NCI-H187 (cell line): ENCODE results near the gene HECTD4.
"Not testable (repeated sequence)": the region's sequence is repeated elsewhere in the genome, so short reads cannot be mapped to it uniquely, and the experiment has no call there.

Experiments
- DNase-seq, 2 experiments: peaks; one replicate each; lab custom pipeline; 2025; lab: John Stamatoyannopoulos, UW

The HECTD4 gene

GRCh38 chr12:112353393-112353792 is 28.8 kb downstream of the HECTD4 start:
- DNase-seq: no peak

DNA sequence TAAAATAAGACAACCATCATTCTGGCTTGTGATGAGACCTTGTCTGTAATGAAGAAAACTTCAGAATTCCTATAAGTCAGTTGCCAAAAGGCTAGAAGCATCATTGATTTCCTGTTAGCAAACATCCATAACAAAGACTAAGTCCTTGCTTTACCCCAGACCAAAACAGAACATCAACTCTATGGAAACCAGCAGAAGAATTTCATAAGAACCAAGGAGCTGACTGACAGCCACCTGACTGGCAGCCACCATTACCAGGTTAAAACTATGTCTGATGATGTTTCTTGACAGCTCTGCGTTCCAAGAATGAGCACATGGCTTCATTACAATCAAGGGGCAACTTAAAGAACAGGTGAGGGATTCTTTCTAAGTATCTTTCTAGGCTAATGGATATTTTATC is 29.3 kb downstream of the HECTD4 start:
- DNase-seq: no peak

GRCh38 chr12:112350593-112351592 is 31.3 kb downstream of the HECTD4 start:
- no peak for DNase-seq

DNA sequence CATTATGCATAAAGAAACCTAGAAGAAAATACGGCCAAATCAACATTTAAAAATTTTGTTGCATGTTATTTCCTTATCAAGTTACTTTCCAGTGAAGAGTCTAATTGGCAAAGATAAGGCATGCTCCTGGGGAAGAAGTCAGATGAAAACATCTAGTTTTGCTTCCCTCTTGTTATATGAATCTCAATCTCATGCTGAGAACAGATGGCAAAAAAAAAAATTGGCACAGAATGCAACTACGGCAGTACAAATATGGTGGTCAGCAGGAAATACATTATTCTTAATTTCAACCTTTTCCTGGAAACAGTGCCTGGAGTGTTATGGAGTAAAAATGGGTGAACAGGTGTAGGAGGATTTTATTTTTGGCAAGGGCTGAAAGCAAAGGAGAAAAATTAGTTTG is 32.8 kb downstream of the HECTD4 start:
- DNase-seq: no peak

DNA sequence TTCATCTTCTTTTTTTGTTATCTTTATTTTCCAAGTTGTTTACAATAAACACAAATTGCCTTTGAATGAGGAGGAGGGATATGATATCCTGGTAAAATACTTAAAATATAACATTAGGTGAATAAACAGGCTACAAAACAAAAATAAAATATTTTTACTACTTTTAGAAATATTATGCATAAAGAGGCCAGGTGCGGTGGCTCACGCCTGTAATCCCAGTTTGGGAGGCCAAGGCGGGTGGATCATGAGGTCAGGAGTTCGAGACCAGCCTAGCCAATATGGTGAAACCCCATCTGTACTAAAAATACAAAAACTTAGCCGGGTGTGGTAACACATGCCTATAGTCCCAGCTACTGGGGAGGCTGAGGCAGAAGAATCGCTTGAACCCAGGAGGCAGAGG is 33.3 kb downstream of the HECTD4 start:
- DNase-seq: not testable (repeated sequence)

- no peak for DNase-seq
These were observed 34.6 kb downstream of the HECTD4 start for GRCh38 chr12:112347581-112347982.

- DNase-seq: no peak
These were observed 36.0 kb downstream of the HECTD4 start for GRCh38 chr12:112346194-112346593.

DNA sequence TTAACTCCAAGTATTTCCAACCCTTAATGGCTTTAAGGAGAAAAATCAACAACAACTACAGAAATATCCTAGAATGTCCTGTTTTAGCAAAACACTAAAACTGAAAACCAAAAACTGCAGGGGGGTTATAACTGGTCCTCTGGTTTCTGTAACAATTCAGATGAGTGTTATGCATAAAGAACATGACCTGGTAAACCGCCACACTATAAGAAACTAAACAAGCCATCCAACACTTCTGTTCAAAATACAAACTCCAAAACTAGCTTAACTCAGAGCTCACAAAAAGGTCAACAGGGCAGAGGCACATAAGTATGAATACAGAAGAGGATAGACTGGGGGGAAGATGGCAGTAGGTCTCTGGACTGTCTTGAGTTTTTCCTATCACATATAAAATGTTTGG is 38.0 kb downstream of the HECTD4 start:
- DNase-seq: no peak

- no peak for DNase-seq
These were observed 39.6 kb downstream of the HECTD4 start for GRCh38 chr12:112342587-112342986.

DNA sequence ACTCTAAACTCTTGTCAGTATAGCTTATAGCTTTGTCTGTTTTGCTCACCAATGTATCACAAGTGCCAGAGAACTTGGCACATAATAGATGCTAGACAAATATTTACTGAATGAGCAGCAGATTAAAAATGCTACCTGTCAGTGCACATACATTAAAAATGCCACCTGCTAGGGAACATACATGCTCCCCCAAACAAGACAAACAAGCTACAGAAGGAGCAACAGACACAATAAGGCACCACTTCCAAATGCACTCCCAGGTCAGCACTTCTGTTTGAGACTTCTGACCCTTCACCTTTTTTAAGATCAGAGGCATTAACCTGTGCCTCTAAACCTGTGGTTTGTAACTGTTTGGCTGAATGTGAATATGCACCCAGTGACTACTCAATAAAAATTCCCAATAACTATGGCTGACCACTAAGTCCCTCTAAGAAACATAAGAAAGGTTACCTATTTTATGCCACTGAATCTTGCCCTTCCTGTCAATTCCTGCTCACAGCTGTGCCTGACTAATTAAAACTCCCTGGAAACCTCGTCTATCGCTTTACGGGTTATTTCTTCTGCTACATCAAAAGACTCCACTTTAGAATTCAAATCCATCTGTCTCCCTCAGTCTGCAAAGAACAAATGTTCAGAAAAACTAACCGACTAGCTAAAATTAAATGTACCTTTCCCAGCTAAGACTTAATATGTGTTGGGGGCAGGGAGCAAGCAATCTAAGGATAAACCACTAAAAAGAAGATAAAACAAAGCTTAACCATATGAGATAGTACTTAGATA is 41.0 kb downstream of the HECTD4 start:
- DNase-seq: no peak

DNA sequence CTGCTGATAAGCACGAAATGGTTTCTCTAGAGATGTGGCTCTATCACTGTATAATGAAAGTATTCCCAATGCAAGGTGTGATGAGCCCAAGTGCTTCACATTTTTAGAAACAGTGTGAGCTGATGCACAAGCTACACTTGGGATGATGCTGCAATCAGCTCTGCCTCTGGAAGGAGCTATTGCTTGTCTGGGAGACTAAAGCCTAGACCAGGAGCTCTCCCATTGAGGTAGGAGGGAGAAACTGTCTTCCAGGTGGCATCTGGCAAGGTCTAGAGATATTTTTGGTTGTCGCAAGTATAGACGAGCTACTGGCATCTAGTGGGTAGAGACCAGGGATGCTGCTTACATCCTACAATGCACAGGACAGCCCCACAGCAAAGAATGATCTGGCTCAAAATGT is 42.0 kb downstream of the HECTD4 start:
- no peak for DNase-seq

DNA sequence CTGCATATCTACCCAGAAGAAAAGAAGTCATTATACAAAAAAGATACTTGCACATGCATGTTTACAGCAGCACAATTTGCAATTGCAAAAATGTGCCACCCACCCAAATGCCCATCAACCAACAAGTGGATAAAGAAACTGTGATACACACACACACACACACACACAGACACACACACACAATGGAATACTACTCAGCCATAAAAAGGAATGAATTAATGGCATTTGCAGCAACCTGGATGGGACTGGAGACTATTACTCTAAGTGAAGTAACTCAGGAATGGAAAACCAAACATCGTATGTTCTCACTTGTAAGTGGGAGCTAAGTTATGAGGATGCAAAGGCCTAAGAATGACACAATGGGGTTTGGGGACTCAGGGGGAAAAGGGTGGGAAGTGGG is 47.2 kb downstream of the HECTD4 start:
- not testable (repeated sequence) for DNase-seq

DNA sequence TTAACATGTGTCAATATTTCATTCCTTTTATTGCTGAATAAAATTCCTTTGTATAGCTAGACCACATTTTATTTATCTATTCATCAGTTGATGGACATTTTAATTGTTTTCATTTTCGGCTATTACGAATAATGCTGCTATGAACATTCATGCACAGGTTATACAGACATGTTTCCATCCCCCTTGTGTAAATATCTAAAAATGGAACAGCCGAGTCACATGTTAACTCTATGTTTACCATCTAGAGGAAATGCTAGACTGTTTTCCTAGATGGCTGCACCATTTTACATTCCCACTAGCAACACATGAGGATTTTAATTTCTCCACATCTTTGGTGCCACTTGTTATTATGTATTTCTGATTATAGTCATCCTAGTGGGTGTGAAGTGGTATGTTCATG is 49.2 kb downstream of the HECTD4 start:
- DNase-seq: no peak

DNA sequence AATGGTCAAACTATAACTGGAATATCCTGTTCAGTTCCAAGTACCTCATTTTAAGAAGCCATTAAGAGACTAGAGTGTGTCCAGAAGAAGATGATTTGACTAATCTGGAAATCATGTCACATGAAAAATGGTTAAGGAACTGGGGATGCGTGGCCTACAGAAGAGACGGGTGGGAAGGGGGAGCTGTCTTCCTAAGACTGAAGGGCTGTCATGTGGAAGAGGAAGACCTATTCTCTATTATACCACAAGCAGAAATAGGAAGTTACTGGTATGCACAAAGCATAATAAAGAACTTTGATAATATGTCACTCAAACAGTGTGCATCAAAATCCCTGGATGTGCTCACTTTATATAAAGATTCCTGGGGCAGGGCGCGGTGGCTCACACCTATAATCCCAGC is 50.3 kb downstream of the HECTD4 start:
- no peak for DNase-seq

- no peak for DNase-seq
These were observed 51.5 kb downstream of the HECTD4 start for GRCh38 chr12:112330706-112331105.

DNA sequence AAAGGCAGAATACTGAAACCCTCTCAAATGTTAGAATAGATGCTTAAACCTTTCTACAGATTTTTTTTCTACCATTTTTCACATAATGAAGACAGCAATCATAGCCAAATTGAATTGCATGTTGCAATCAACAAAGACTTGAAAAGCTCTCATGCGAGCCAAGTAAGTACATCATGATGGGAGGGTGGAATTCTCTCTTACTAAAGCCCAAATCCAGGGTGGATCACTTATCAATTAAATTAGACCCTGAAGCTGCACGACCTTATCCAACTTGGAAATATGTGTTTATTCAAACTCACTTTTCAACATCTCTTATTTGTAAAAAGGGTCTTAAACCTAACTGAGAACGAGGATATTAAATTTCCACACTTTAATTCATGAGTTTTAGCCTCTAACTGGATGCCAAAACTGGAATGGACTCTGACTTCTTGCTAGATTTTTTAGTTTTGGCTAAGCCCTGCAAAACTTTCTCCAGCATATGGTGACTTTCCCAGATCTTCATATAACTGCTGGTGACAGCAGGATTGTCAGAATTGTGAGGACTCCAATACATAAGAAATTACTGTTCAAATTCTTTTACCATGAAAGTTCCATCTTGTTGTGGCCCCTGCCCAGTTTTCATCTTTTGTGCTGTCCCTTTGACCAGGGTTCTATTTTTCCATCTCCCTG is 53.6 kb downstream of the HECTD4 start:
- no peak for DNase-seq

- no peak for DNase-seq
These were observed 54.9 kb downstream of the HECTD4 start for GRCh38 chr12:112327209-112327938.

- no peak for DNase-seq
These were observed 56.5 kb downstream of the HECTD4 start for GRCh38 chr12:112325622-112326207.

DNA sequence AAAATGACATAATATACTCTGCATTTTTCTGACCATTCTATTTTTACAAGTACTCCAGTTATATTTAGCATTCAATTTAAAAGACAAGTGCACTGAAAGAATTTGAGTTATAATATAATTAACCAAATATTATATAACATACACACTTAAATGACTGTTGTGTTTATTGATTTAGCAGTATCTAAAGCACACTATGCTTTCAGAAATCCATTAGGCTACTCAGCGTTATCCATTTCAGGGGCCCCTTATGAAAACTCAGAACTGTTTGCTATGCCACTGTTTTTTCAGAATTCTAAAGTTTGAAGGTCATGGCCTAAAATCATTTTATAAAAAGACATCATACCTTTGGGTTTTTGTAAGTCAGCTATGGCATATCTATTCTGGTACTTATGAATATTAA is 57.1 kb downstream of the HECTD4 start:
- no peak for DNase-seq

- DNase-seq: no peak
These were observed 59.2 kb downstream of the HECTD4 start for GRCh38 chr12:112322882-112323547.

DNA sequence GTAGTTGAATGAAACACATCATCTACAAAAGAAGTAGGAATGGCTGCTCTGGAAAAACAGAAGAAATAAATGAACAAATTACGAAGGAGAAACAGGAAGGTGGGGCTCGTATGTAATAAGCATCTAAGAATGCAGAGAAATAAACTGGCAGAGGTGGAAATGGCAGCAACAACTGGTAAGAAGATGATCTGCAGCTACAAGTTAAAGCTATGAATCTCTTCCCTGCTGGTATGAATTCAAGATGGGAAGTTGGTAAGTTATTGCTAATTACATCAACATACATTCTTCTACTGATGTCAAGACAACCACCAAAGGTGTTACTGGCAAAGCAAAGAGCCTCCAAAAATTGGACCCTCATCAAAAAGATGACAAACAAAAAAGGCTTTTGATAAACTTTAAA is 59.8 kb downstream of the HECTD4 start:
- DNase-seq: no peak
